ENCODE results near the gene MAGEB5. TPM values are rescaled to one million over a fixed set of nuclear protein-coding genes. Genes with fewer than 3 reads are reported as not detected.

The MAGEB5 gene
- total RNA-seq, 3 donors from 2014 or later: not detected

GRCh38 chrX:26234177-26234576 is 18.2 kb downstream of the MAGEB5 start:
- intact Hi-C loops (cut with DNase I; ENCODE audit: low total_unique reads): no loop called here

GRCh38 chrX:26253526-26253925 is 37.6 kb downstream of the MAGEB5 start:
- Histone ChIP-seq H3K27me3 (peaks cover 0 to 12% of the 10 kb centered on the region in 2 donors), H3K9me3 (no peaks in the 10 kb centered on the region), H3K4me1 (no peaks in the 10 kb centered on the region), H3K36me3 (no peaks in the 10 kb centered on the region), H3K4me3 (no peak overlapping the region), H3K27ac (no peak overlapping the region)
- TF ChIP-seq CTCF (IDR thresholded peaks at IDR 0.05) (no peak), POLR2AphosphoS5 (IDR thresholded peaks at IDR 0.05) (no peak), POLR2A (IDR thresholded peaks at IDR 0.05) (no peak)
- no peak for DNase-seq (ENCODE audit: low spot score in 2 of 2)
- intact Hi-C loops (cut with DNase I; ENCODE audit: low total_unique reads): no loop called here

More at GRCh38 chrX:26234177-26234576, 18.2 kb downstream of the MAGEB5 start:
- peaks cover 0 to 6% of the 10 kb centered on the region in 2 donors for H3K27me3 ChIP-seq
- DNase-seq (ENCODE audit: low spot score in 2 of 2): no peak
- H3K4me3 ChIP-seq: no peak overlapping the region
- no peaks in the 10 kb centered on the region for H3K36me3 ChIP-seq
- no peak overlapping the region for H3K27ac ChIP-seq
- no peaks in the 10 kb centered on the region for H3K9me3 ChIP-seq
- TF ChIP-seq CTCF (IDR thresholded peaks at IDR 0.05): no peak
- no peak for TF ChIP-seq POLR2AphosphoS5 (IDR thresholded peaks at IDR 0.05)
- TF ChIP-seq POLR2A (IDR thresholded peaks at IDR 0.05): no peak
- H3K4me1 ChIP-seq: no peaks in the 10 kb centered on the region

GRCh38 chrX:26254436-26254835 is 38.5 kb downstream of the MAGEB5 start:
- H3K4me3 ChIP-seq: no peak overlapping the region
- intact Hi-C loops (cut with DNase I; ENCODE audit: low total_unique reads): no loop called here
- H3K27me3 ChIP-seq: peaks cover 0 to 12% of the 10 kb centered on the region in 2 donors
- no peak for DNase-seq (ENCODE audit: low spot score in 2 of 2)
- no peaks in the 10 kb centered on the region for H3K4me1 ChIP-seq
- H3K27ac ChIP-seq: no peak overlapping the region
- H3K36me3 ChIP-seq: no peaks in the 10 kb centered on the region
- no peak for TF ChIP-seq POLR2A (IDR thresholded peaks at IDR 0.05)
- no peak for TF ChIP-seq CTCF (IDR thresholded peaks at IDR 0.05)
- no peak for TF ChIP-seq POLR2AphosphoS5 (IDR thresholded peaks at IDR 0.05)
- no peaks in the 10 kb centered on the region for H3K9me3 ChIP-seq

GRCh38 chrX:26262121-26262523 is 46.2 kb downstream of the MAGEB5 start:
- intact Hi-C loops (cut with DNase I; ENCODE audit: low total_unique reads): no loop called here
- H3K36me3 ChIP-seq: no peaks in the 10 kb centered on the region
- H3K27ac ChIP-seq: no peak overlapping the region

More at GRCh38 chrX:26262121-26262523, 46.2 kb downstream of the MAGEB5 start:
- no peak overlapping the region for H3K4me3 ChIP-seq
- H3K27me3 ChIP-seq: no peaks in the 10 kb centered on the region
- DNase-seq (ENCODE audit: low spot score in 2 of 2): no peak
- no peaks in the 10 kb centered on the region for H3K9me3 ChIP-seq
- no peaks in the 10 kb centered on the region for H3K4me1 ChIP-seq
- TF ChIP-seq CTCF (IDR thresholded peaks at IDR 0.05) (no peak), POLR2A (IDR thresholded peaks at IDR 0.05) (no peak), POLR2AphosphoS5 (IDR thresholded peaks at IDR 0.05) (no peak)

Other genes with a start within 250 kb of the MAGEB5 start
- not detected for gene MAGEB18, start 77.8 kb upstream of the MAGEB5 start, total RNA-seq
- gene MAGEB6B, start 55.6 kb upstream of the MAGEB5 start, total RNA-seq: not detected
- not detected for gene MAGEB6, start 23.7 kb upstream of the MAGEB5 start, total RNA-seq